CD14-positive monocyte (primary cell): ENCODE results near the gene LHX6. TPM values are rescaled to one million over a fixed set of nuclear protein-coding genes. Genes with fewer than 3 reads are reported as not detected.

ENCODE experiments used
- DNase-seq, 3 donors: peaks; one replicate each; pipeline ENCODE4 v3.0.0-alpha.2; 2011 to 2022
- H2AFZ ChIP-seq: 2 replicates; pipeline ENCODE4 v1.6.0; 2012; ENCODE audit warnings: mild to moderate bottlenecking, low read depth, low read length, inconsistent platforms; ENCODE audit not compliant: insufficient read depth, poor library complexity, severe bottlenecking
- H3K27ac ChIP-seq, 2 donors: 1 replicate in 1 of 2; 2 replicates in 1 of 2; pipeline ENCODE4 v1.5.1; 2012 to 2013; ENCODE audit warnings: low read length in 2 of 2, control low read depth in 1 of 2, inconsistent platforms in 1 of 2, low read depth in 1 of 2, mild to moderate bottlenecking in 1 of 2
- H3K27me3 ChIP-seq, 2 donors: one replicate each; pipeline versions ENCODE4 v1.6.0 to v1.6.1; 2011 to 2013; ENCODE audit warnings: low read length in 2 of 2; ENCODE audit not compliant: control insufficient read depth in 2 of 2, insufficient read depth in 2 of 2
- H3K36me3 ChIP-seq, 2 donors: replicated peaks in 1 of 2; 1 replicate in 1 of 2; 2 replicates in 1 of 2; pipeline versions ENCODE4 v1.5.1 to v1.6.1; 2012 to 2013; ENCODE audit warnings: low read length in 2 of 2, control low read depth in 1 of 2, inconsistent platforms in 1 of 2, mild to moderate bottlenecking in 1 of 2; ENCODE audit not compliant: insufficient read depth in 2 of 2, control insufficient read depth in 1 of 2
- H3K4me1 ChIP-seq, 2 donors: 1 replicate in 1 of 2; 2 replicates in 1 of 2; pipeline versions ENCODE4 v1.5.1 to v1.6.1; 2012 to 2013; ENCODE audit warnings: low read length in 2 of 2, control low read depth in 1 of 2, inconsistent platforms in 1 of 2, mild to moderate bottlenecking in 1 of 2, moderate library complexity in 1 of 2; ENCODE audit not compliant: insufficient read depth in 2 of 2, control insufficient read depth in 1 of 2
- H3K4me2 ChIP-seq: replicated peaks from 2 replicates; pipeline ENCODE3; 2012; ENCODE audit warnings: low read length, moderate library complexity, mild to moderate bottlenecking; ENCODE audit not compliant: poor library complexity, severe bottlenecking; ENCODE audit errors: extremely low read depth
- H3K4me3 ChIP-seq, 3 experiments: fragments of 200-600 bp in 1 of 3; sonication (generic) in 1 of 3; replicated peaks in 1 of 3; 1 replicate in 2 of 3; 2 replicates in 1 of 3; pipeline ENCODE4 v1.5.1; 2011 to 2013; ENCODE audit warnings: low read length in 3 of 3, mild to moderate bottlenecking in 3 of 3, control low read depth in 2 of 3, low read depth in 2 of 3, inconsistent platforms in 1 of 3, moderate library complexity in 1 of 3
- H3K79me2 ChIP-seq: 2 replicates; pipeline ENCODE4 v1.6.0; 2012; ENCODE audit warnings: mild to moderate bottlenecking, control low read depth, inconsistent platforms, low read length, moderate library complexity; ENCODE audit not compliant: insufficient read depth
- H3K9ac ChIP-seq: 2 replicates; pipeline ENCODE4 v1.6.0; 2017; ENCODE audit warnings: low read length, mild to moderate bottlenecking; ENCODE audit not compliant: insufficient read depth, poor library complexity, severe bottlenecking
- H3K9me3 ChIP-seq, 2 donors: replicated peaks in 1 of 2; 1 replicate in 1 of 2; 2 replicates in 1 of 2; pipeline versions ENCODE4 v1.5.1 to v1.6.1; 2012 to 2013; ENCODE audit warnings: low read length in 2 of 2, control low read depth in 1 of 2; ENCODE audit not compliant: control insufficient read depth in 1 of 2, insufficient read depth in 1 of 2
- H4K20me1 ChIP-seq: 2 replicates; pipeline ENCODE4 v1.6.0; 2012; ENCODE audit warnings: mild to moderate bottlenecking, low read length, control low read depth, moderate library complexity; ENCODE audit not compliant: insufficient read depth
- H3K27ac Mint-ChIP-seq, 7 donors: one replicate each; pipeline ENCODE4 v1.8.0; 2020; ENCODE audit warnings: mild to moderate bottlenecking in 7 of 7, mixed read lengths in 7 of 7, moderate library complexity in 6 of 7, inconsistent platforms in 2 of 7
- H3K27me3 Mint-ChIP-seq, 3 donors: one replicate each; pipeline ENCODE4 v1.8.0; 2021 to 2022; ENCODE audit warnings: low read depth in 3 of 3, mild to moderate bottlenecking in 3 of 3, mixed read lengths in 3 of 3, moderate library complexity in 3 of 3, inconsistent platforms in 1 of 3
- H3K36me3 Mint-ChIP-seq, 2 donors: one replicate each; pipeline ENCODE4 v1.8.0; 2020; ENCODE audit warnings: mixed read lengths in 2 of 2, inconsistent platforms in 1 of 2, mild to moderate bottlenecking in 1 of 2
- H3K4me1 Mint-ChIP-seq: one replicate; pipeline ENCODE4 v1.8.0; 2020; ENCODE audit warnings: mild to moderate bottlenecking, mixed read lengths
- H3K4me3 Mint-ChIP-seq, 2 donors: one replicate each; pipeline ENCODE4 v1.8.0; 2020; ENCODE audit warnings: mild to moderate bottlenecking in 2 of 2, mixed read lengths in 2 of 2, moderate library complexity in 1 of 2
- H3K9me3 Mint-ChIP-seq, 7 donors: one replicate each; pipeline ENCODE4 v1.8.0; 2020 to 2022; ENCODE audit warnings: mixed read lengths in 7 of 7, mild to moderate bottlenecking in 6 of 7, moderate library complexity in 6 of 7, inconsistent platforms in 2 of 7
- CTCF ChIP-seq: fragments of 200-600 bp; IDR thresholded peaks from one replicate; pipeline ENCODE4 v1.8.0; 2022; ENCODE audit warnings: antibody characterized with exemption, mild to moderate bottlenecking
- WGBS: methylation state at CpG from one replicate; pipeline ENCODE4 v1.1.5; 2013; ENCODE audit warnings: missing lambda C conversion rate; ENCODE audit not compliant: insufficient coverage; 5-methylcytosine and 5-hydroxymethylcytosine counted together
- intact Hi-C, 2 donors: fragments of 100-400 bp; cut with micrococcal nuclease; formaldehyde crosslinking; loops; one replicate each; pipeline versions ENCODE4 v1.15.0 to v1.15.1; 2023
- polyA minus RNA-seq: library from RNA; depleted of rRNA, polyadenylated mRNA; stranded (reverse); fragments of >200 nt; gene quantifications from 2 replicates; pipeline ENCODE4 v1.2.3, GENCODE V29; 2012
- polyA plus RNA-seq, 3 donors: library from polyadenylated mRNA; depleted of rRNA in 1 of 3; unstranded in 2 of 3; stranded (reverse) in 1 of 3; fragments of 300-500 nt in 2 of 3; fragments of >200 nt in 1 of 3; fragmentation: Illumina TruSeq in 2 of 3; gene quantifications; 1 replicate in 2 of 3; 2 replicates in 1 of 3; pipeline ENCODE4 v1.2.3, GENCODE V29; 2012 to 2021
- total RNA-seq, 12 experiments: library from RNA in 1 of 12; stranded (reverse) in 1 of 12; fragments of 120-200 nt in 1 of 12; gene quantifications; one replicate each; pipeline ENCODE4 v1.2.4 and lab custom pipeline; 2013 to 2026; ENCODE audit warnings: mixed read lengths in 6 of 12, inconsistent platforms in 1 of 12

LHX6 gene
- not detected for total RNA-seq (2013)
- polyA plus RNA-seq = not detected
- not detected in 2 replicates for polyA minus RNA-seq
- 0.06 to 0.70 (median 0.17) reads per million in 11 experiments for total RNA-seq (lab: John Stamatoyannopoulos, UW)

GRCh38 chr9:122228568-122229484, at the start of gene LHX6:
Gene LHX6 (minus strand): TSS chr9:122228957. CDS start chr9:122228740, 217 bp downstream.
- Mint-ChIP-seq H3K27ac (no peak within 1 kb of the TSS), H3K4me3 (peak within 1 kb of the TSS; percentile 61 to 84), H3K4me1 (peaks cover 12% of the 10 kb centered on the region), H3K27me3 (peaks cover 23 to 42% (median 36%) of the 10 kb centered on the region in 3 donors), H3K9me3 (peaks cover 0 to 16% (median 5%) of the 10 kb centered on the region in 7 donors), H3K36me3 (no peaks in the 10 kb centered on the region)
- intact Hi-C loops = no loop called here
- Histone ChIP-seq H3K4me3 (peak within 1 kb of the TSS in 1 of 3 experiments; percentile 36), H3K9ac (no peak within 1 kb of the TSS), H3K36me3 (no peaks in the 10 kb centered on the region), H3K27me3 (peaks cover 36 to 52% of the 10 kb centered on the region in 2 donors), H3K79me2 (no peaks in the 10 kb centered on the region), H2AFZ (no peak within 1 kb of the TSS), H4K20me1 (no peaks in the 10 kb centered on the region), H3K4me2 (peak within 1 kb of the TSS; percentile 56), H3K9me3 (peaks cover 0 to 13% of the 10 kb centered on the region in 2 donors), H3K4me1 (peaks cover 0 to 6% of the 10 kb centered on the region in 2 donors), H3K27ac (no peak within 1 kb of the TSS)
- 5% methylated on average over 56 of the region's 70 CpGs for WGBS
- no peak for TF ChIP-seq CTCF
- DNase-seq = peak in 1 of 3 donors; percentile 17

- intact Hi-C loops = no loop called here
Measured at GRCh38 chr9:122277285-122277897, 48.6 kb upstream of the LHX6 start.

More at GRCh38 chr9:122277285-122277897, 48.6 kb upstream of the LHX6 start:
- H4K20me1 ChIP-seq = no peaks in the 10 kb centered on the region
- H3K4me3 ChIP-seq = no peak overlapping the region
- no peak overlapping the region for H3K27ac ChIP-seq
- H3K27ac Mint-ChIP-seq = no peak overlapping the region
- peaks cover 30 to 85% of the 10 kb centered on the region in 2 donors for H3K36me3 ChIP-seq
- 100% methylated on average over 5 of the region's 10 CpGs for WGBS
- H2AFZ ChIP-seq = no peak overlapping the region
- H3K4me1 ChIP-seq = no peaks in the 10 kb centered on the region
- peaks cover 68% of the 10 kb centered on the region for H3K79me2 ChIP-seq
- H3K4me3 Mint-ChIP-seq = no peak overlapping the region
- TF ChIP-seq CTCF = no peak
- H3K9me3 Mint-ChIP-seq = peaks cover 2 to 18% (median 12%) of the 10 kb centered on the region in 7 donors
- H3K4me1 Mint-ChIP-seq = no peaks in the 10 kb centered on the region
- no peak overlapping the region for H3K4me2 ChIP-seq
- H3K9ac ChIP-seq = no peak overlapping the region
- peaks cover 8 to 10% of the 10 kb centered on the region in 2 donors for H3K9me3 ChIP-seq
- H3K27me3 Mint-ChIP-seq = no peaks in the 10 kb centered on the region
- H3K36me3 Mint-ChIP-seq = peaks cover 65 to 81% of the 10 kb centered on the region in 2 donors
- DNase-seq = no peak
- H3K27me3 ChIP-seq = no peaks in the 10 kb centered on the region
